SK-N-SH treated with all-trans-retinoic acid at 6 μM for 48 hours (cell line): Measurements from ENCODE around the gene MCRIP2.

ENCODE experiments used
- ISL1 ChIP-seq: fragments of 250-450 bp; sonication (Bioruptor Pico); IDR thresholded peaks from 2 replicates; pipeline ENCODE4 v2.1.2; 2022; ENCODE audit warnings: mild to moderate bottlenecking, moderate library complexity
- OSR1 ChIP-seq: fragments of 250-450 bp; sonication (Bioruptor Pico); IDR thresholded peaks from 2 replicates; pipeline ENCODE4 v1.8.0; 2022; ENCODE audit warnings: moderate library complexity, mild to moderate bottlenecking, inconsistent platforms
- PATZ1 ChIP-seq: fragments of 250-450 bp; sonication (Bioruptor Pico); IDR thresholded peaks from 2 replicates; pipeline ENCODE4 v1.8.0; 2020; ENCODE audit warnings: mild to moderate bottlenecking, moderate library complexity, borderline replicate concordance
- TSHZ2 ChIP-seq: fragments of 250-450 bp; sonication (Bioruptor Pico); IDR thresholded peaks from 2 replicates; pipeline ENCODE4 v1.5.0; 2020; ENCODE audit warnings: mild to moderate bottlenecking, moderate library complexity
- ZC3H10 ChIP-seq: fragments of 250-450 bp; sonication (Bioruptor Pico); IDR thresholded peaks from 2 replicates; pipeline ENCODE4 v1.5.1; 2021; ENCODE audit warnings: mild to moderate bottlenecking, moderate library complexity
- ZFP3 ChIP-seq: fragments of 250-450 bp; sonication (Bioruptor Pico); IDR thresholded peaks from 2 replicates; pipeline ENCODE4 v1.5.0; 2020; ENCODE audit warnings: mild to moderate bottlenecking, moderate library complexity

Gene MCRIP2

GRCh38 chr16:695355-696089, 53.9 kb downstream of the MCRIP2 start (continued):
- TF ChIP-seq PATZ1 (no peak), OSR1 (CRISPR knock-in tag) (no peak), TSHZ2 (CRISPR knock-in tag) (no peak), ZFP3 (CRISPR knock-in tag) (no peak), ISL1 (CRISPR knock-in tag) (no peak), ZC3H10 (CRISPR knock-in tag) (no peak)
